SK-N-SH (cell line): Measurements from ENCODE around the gene ADCY5. TPM values are rescaled to one million over a fixed set of nuclear protein-coding genes. Genes with fewer than 3 reads are reported as not detected.

ENCODE experiments used
- CTCF ChIA-PET: fragments of 300-600, 350-600 bp; formaldehyde crosslinking; extraction: SDS; loops from one replicate; lab custom pipeline; 2021; lab: Yijun Ruan, JAX
- POLR2A ChIA-PET: fragments of 350-600 bp; sonication (Branson Sonifier 250); formaldehyde crosslinking; extraction: SDS; loops from one replicate; lab custom pipeline; 2020; ENCODE audit warnings: antibody characterized with exemption, inconsistent platforms; lab: Yijun Ruan, JAX
- DNase-seq: peaks from one replicate; pipeline ENCODE4 v3.0.0; 2012
- H2AFZ ChIP-seq: fragments of 200-600 bp; sonication (generic); 2 replicates; pipeline ENCODE4 v1.8.1; 2016; ENCODE audit warnings: antibody characterized with exemption, mild to moderate bottlenecking, low read depth
- H3F3A ChIP-seq: fragments of 200-600 bp; sonication (generic); replicated peaks from 2 replicates; pipeline ENCODE3; 2016; ENCODE audit warnings: antibody characterized with exemption, mild to moderate bottlenecking; ENCODE audit not compliant: insufficient read depth
- H3K27ac ChIP-seq, 2 experiments: fragments of 200-500 bp in 1 of 2; fragments of 200-600 bp in 1 of 2; sonication (Bioruptor generic) in 1 of 2; sonication (generic), shearing (Covaris generic) in 1 of 2; 2 replicates each; pipeline versions ENCODE4 v1.5.1 to v1.6.1; 2014 to 2016; ENCODE audit warnings: low read depth in 2 of 2, inconsistent platforms in 1 of 2, low read length in 1 of 2, mild to moderate bottlenecking in 1 of 2, mixed read lengths in 1 of 2
- H3K27me3 ChIP-seq: fragments of 200-600 bp; sonication (generic), shearing (Covaris generic); 2 replicates; pipeline ENCODE4 v1.6.1; 2016; ENCODE audit warnings: mixed run types; ENCODE audit not compliant: insufficient read depth
- H3K36me3 ChIP-seq, 2 experiments: fragments of 200-500 bp in 1 of 2; fragments of 200-600 bp in 1 of 2; sonication (Bioruptor generic) in 1 of 2; sonication (generic) in 1 of 2; replicated peaks in 1 of 2; 2 replicates each; pipeline versions ENCODE3 to v1.5.1; 2014 to 2016; ENCODE audit warnings: low read length in 1 of 2, mild to moderate bottlenecking in 1 of 2; ENCODE audit not compliant: insufficient read depth in 2 of 2, control insufficient read depth in 1 of 2
- H3K4me1 ChIP-seq, 2 experiments: fragments of 200-500 bp in 1 of 2; fragments of 200-600 bp in 1 of 2; sonication (Bioruptor generic) in 1 of 2; sonication (generic), shearing (Covaris generic) in 1 of 2; 2 replicates each; pipeline versions ENCODE4 v1.5.1 to v1.6.1; 2014 to 2016; ENCODE audit warnings: low read depth in 1 of 2, low read length in 1 of 2, mixed run types in 1 of 2; ENCODE audit not compliant: insufficient read depth in 2 of 2, control insufficient read depth in 1 of 2
- H3K4me2 ChIP-seq: fragments of 200-600 bp; sonication (generic), shearing (Covaris generic); 2 replicates; pipeline ENCODE4 v1.6.1; 2017; ENCODE audit warnings: mixed run types
- H3K4me3 ChIP-seq, 2 experiments: fragments of 200-500 bp in 1 of 2; fragments of 200-600 bp in 1 of 2; sonication (Bioruptor generic) in 1 of 2; sonication (generic), shearing (Covaris generic) in 1 of 2; 2 replicates each; pipeline versions ENCODE4 v1.5.1 to v1.8.1; 2014 to 2016; ENCODE audit warnings: low read depth in 2 of 2, inconsistent platforms in 1 of 2, low read length in 1 of 2, mild to moderate bottlenecking in 1 of 2, mixed read lengths in 1 of 2, moderate library complexity in 1 of 2
- H3K79me2 ChIP-seq: fragments of 200-600 bp; sonication (generic); 2 replicates; pipeline ENCODE4 v1.8.1; 2017; ENCODE audit warnings: mild to moderate bottlenecking; ENCODE audit not compliant: insufficient read depth
- H3K9ac ChIP-seq: fragments of 200-600 bp; sonication (generic); 2 replicates; pipeline ENCODE4 v1.6.1; 2017; ENCODE audit warnings: mixed run types
- H3K9me2 ChIP-seq: fragments of 200-600 bp; sonication (generic); 2 replicates; pipeline ENCODE4 v1.6.1; 2017; ENCODE audit warnings: mixed run types
- H3K9me3 ChIP-seq: fragments of 200-600 bp; sonication (generic); 2 replicates; pipeline ENCODE4 v1.6.1; 2017; ENCODE audit warnings: mixed run types, mild to moderate bottlenecking, moderate library complexity
- H4K20me1 ChIP-seq: fragments of 200-600 bp; sonication (generic); 2 replicates; pipeline ENCODE4 v1.6.1; 2017; ENCODE audit warnings: mild to moderate bottlenecking, mixed run types; ENCODE audit not compliant: insufficient read depth
- CTCF ChIP-seq: fragments of 200-600 bp; sonication (generic); IDR thresholded peaks from 2 replicates; pipeline ENCODE4 v1.6.1; 2017; ENCODE audit warnings: antibody characterized with exemption, mild to moderate bottlenecking, moderate library complexity
- ELF1 ChIP-seq: IDR thresholded peaks from 2 replicates; pipeline ENCODE4 v1.4.0; 2012
- EZH2phosphoT487 ChIP-seq: fragments of 200-600 bp; sonication (generic); IDR thresholded peaks from 2 replicates; pipeline ENCODE4 v1.6.1; 2017; ENCODE audit warnings: low read depth, mixed run types, mild to moderate bottlenecking, antibody characterized with exemption, moderate library complexity, borderline replicate concordance
- FOSL2 ChIP-seq: IDR thresholded peaks from 2 replicates; pipeline ENCODE4 v1.4.0; 2012; ENCODE audit warnings: low read depth, mild to moderate bottlenecking, moderate library complexity, borderline replicate concordance
- IRF3 ChIP-seq: fragments of 150-350 bp; IDR thresholded peaks from 2 replicates; pipeline ENCODE4 v1.6.1; 2016; ENCODE audit warnings: mild to moderate bottlenecking, low read depth, low read length
- MAX ChIP-seq: IDR thresholded peaks from 2 replicates; pipeline ENCODE4 v1.4.0; 2012; ENCODE audit warnings: low read depth
- MXI1 ChIP-seq: IDR thresholded peaks from 2 replicates; pipeline ENCODE4 v1.6.1; 2012; ENCODE audit warnings: mild to moderate bottlenecking, low read depth, low read length, improper control_type of control experiment
- RAD21 ChIP-seq: IDR thresholded peaks from 2 replicates; pipeline ENCODE4 v1.6.1; 2012; ENCODE audit warnings: mild to moderate bottlenecking, low read length
- RCOR1 ChIP-seq: fragments of 150-350 bp; IDR thresholded peaks from 2 replicates; pipeline ENCODE4 v1.6.1; 2017; ENCODE audit warnings: antibody characterized with exemption, low read length
- SMC3 ChIP-seq: IDR thresholded peaks from 2 replicates; pipeline ENCODE4 v1.6.1; 2012; ENCODE audit warnings: low read depth, low read length, improper control_type of control experiment
- TEAD4 ChIP-seq: IDR thresholded peaks from 2 replicates; pipeline ENCODE4 v1.4.0; 2012; ENCODE audit warnings: mild to moderate bottlenecking, borderline replicate concordance; ENCODE audit not compliant: insufficient read depth
- YY1 ChIP-seq: IDR thresholded peaks from 2 replicates; pipeline ENCODE4 v1.4.0; 2012; ENCODE audit warnings: low read depth, mild to moderate bottlenecking
- WGBS: methylation state at CpG from one replicate; pipeline ENCODE4 v1.1.6; 2017; ENCODE audit warnings: low lambda C conversion rate; 5-methylcytosine and 5-hydroxymethylcytosine counted together
- polyA plus RNA-seq, 3 experiments: library from polyadenylated mRNA; depleted of rRNA; stranded (reverse); fragments of >200 nt; gene quantifications; 2 replicates each; pipeline ENCODE4 v1.2.3, GENCODE V29; 2012

The ADCY5 gene
- polyA plus RNA-seq, 1 of the 3 experiments (the other 2 are of a cell fraction): 0.21 TPM

GRCh38 chr3:123329636-123330340 lies 119.1 kb downstream of the ADCY5 start (continued):
- no peak for TF ChIP-seq RCOR1
- no peak for TF ChIP-seq YY1
- TF ChIP-seq, all 33 proteins: peak for 0

- H3K79me2 ChIP-seq: no peaks in the 10 kb centered on the region
- H3K27me3 ChIP-seq: peaks cover 21% of the 10 kb centered on the region
- H3K9ac ChIP-seq: no peak overlapping the region
- H4K20me1 ChIP-seq: no peaks in the 10 kb centered on the region
- WGBS: 14% methylated on average over 9 of the region's 13 CpGs
- DNase-seq: peak; percentile 89
- H3K9me3 ChIP-seq: no peaks in the 10 kb centered on the region
- H3K4me1 ChIP-seq: peaks cover 0 to 8% of the 10 kb centered on the region in 2 experiments; a peak in 1 of 4 replicates
- no peak overlapping the region for H2AFZ ChIP-seq
- POLR2A ChIA-PET: no interaction called here
- H3K36me3 ChIP-seq: no peaks in the 10 kb centered on the region
- H3K27ac ChIP-seq: no peak overlapping the region
- TF ChIP-seq MXI1 (no peak), MAX (no peak), TEAD4 (no peak), FOSL2 (no peak), SMC3 (peak; percentile 96), CTCF (peak; percentile 91), ELF1 (no peak), EZH2phosphoT487 (no peak), RCOR1 (0 out of 2 replicates have a peak, but pooled peaks have one; percentile 24), IRF3 (no peak), RAD21 (peak; percentile 87)
- no peaks in the 10 kb centered on the region for H3F3A ChIP-seq
- CTCF ChIA-PET: interaction anchor here (0.6 to 16.2 kb wide), 45 partner anchors 9 to 491 kb away, joined by 3 to 275 read pairs (median 4); partner anchors contain the start of gene ADCY5
- H3K4me3 ChIP-seq: peak overlapping the region in 1 of 2 experiments; percentile 12; a peak in 1 of 4 replicates
- H3K9me2 ChIP-seq: no peaks in the 10 kb centered on the region
- H3K4me2 ChIP-seq: no peak overlapping the region
Observed at GRCh38 chr3:123328851-123329635, 119.8 kb downstream of the ADCY5 start.
